ENCODE measurements around the gene SLC16A3. TPM values are rescaled to one million over a fixed set of nuclear protein-coding genes. Genes with fewer than 3 reads are reported as not detected.
A peak's percentile ranks its signal among the peaks of the same experiment; 100 is the strongest.

SLC16A3 gene
- total RNA-seq, 4 donors from 2014 or later, result 42.1 to 75.5 (median 44.2) TPM

GRCh38 chr17:82232876-82233785 is 4.3 kb downstream of the SLC16A3 start:
- H3K4me1 ChIP-seq, result peaks cover 88 to 92% of the 10 kb centered on the region in 2 donors
- H3K27ac ChIP-seq, result peak overlapping the region; percentile 73 to 90 (median 77)
- intact Hi-C loops (cut with DNase I), result no loop called here
- WGBS, 2 donors, result 57 to 61% methylated on average over 12 to 13 of the region's 21 CpGs
- no peak overlapping the region for H3K4me3 ChIP-seq (replicated peaks in 1 of 3)
- no peaks in the 10 kb centered on the region for H3K27me3 ChIP-seq
- DNase-seq, result peak; percentile 86 to 96
- H3K36me3 ChIP-seq, result no peaks in the 10 kb centered on the region
- TF ChIP-seq CTCF (IDR thresholded peaks at IDR 0.05), result no peak
- TF ChIP-seq POLR2A (IDR thresholded peaks at IDR 0.05), result peak in 1 of 2 donors; percentile 40
- H3K9me3 ChIP-seq, result no peaks in the 10 kb centered on the region

GRCh38 chr17:82234211-82235055 is 5.6 kb downstream of the SLC16A3 start:
- peaks cover 92 to 100% of the 10 kb centered on the region in 2 donors for H3K4me1 ChIP-seq
- WGBS, 2 donors, result 33 to 52% methylated on average over 15 to 22 of the region's 26 CpGs
- H3K9me3 ChIP-seq, result no peaks in the 10 kb centered on the region
- intact Hi-C loops (cut with DNase I), result loop anchor here (5.0 kb wide), 1 partner anchor 88 kb away; no protein-coding TSS in a partner anchor
- no peak overlapping the region for H3K4me3 ChIP-seq (replicated peaks in 1 of 3)
- no peaks in the 10 kb centered on the region for H3K27me3 ChIP-seq
- peak overlapping the region; percentile 70 to 88 (median 77) for H3K27ac ChIP-seq
- peak in 1 of 2 donors; percentile 8 for TF ChIP-seq POLR2A (IDR thresholded peaks at IDR 0.05)
- no peak for TF ChIP-seq CTCF (IDR thresholded peaks at IDR 0.05)
- no peaks in the 10 kb centered on the region for H3K36me3 ChIP-seq
- DNase-seq, result peak; percentile 75 to 77

GRCh38 chr17:82235056-82235774 is 6.4 kb downstream of the SLC16A3 start:
- no peak overlapping the region for H3K4me3 ChIP-seq (replicated peaks in 1 of 3)
- H3K36me3 ChIP-seq, result peaks cover 0 to 5% of the 10 kb centered on the region in 2 donors
- H3K9me3 ChIP-seq, result no peaks in the 10 kb centered on the region
- intact Hi-C loops (cut with DNase I), result loop anchor here (5.0 kb wide), 1 partner anchor 87 kb away; no protein-coding TSS in a partner anchor
- no peak for DNase-seq
- 58 to 70% methylated on average over 7 to 8 of the region's 19 CpGs for WGBS, 2 donors
- peaks cover 94 to 100% of the 10 kb centered on the region in 2 donors for H3K4me1 ChIP-seq
- no peak for TF ChIP-seq CTCF (IDR thresholded peaks at IDR 0.05)
- no peak for TF ChIP-seq POLR2A (IDR thresholded peaks at IDR 0.05)
- H3K27me3 ChIP-seq, result no peaks in the 10 kb centered on the region
- peak overlapping the region; percentile 70 to 88 (median 77) for H3K27ac ChIP-seq

GRCh38 chr17:82235775-82236141 is 6.9 kb downstream of the SLC16A3 start:
- intact Hi-C loops (cut with DNase I), result loop anchor here (5.0 kb wide), 1 partner anchor 87 kb away; no protein-coding TSS in a partner anchor
- H3K4me3 ChIP-seq (replicated peaks in 1 of 3), result no peak overlapping the region
- no peaks in the 10 kb centered on the region for H3K9me3 ChIP-seq
- H3K36me3 ChIP-seq, result peaks cover 0 to 5% of the 10 kb centered on the region in 2 donors
- H3K27ac ChIP-seq, result peak overlapping the region; percentile 70 to 88 (median 77)
- H3K27me3 ChIP-seq, result no peaks in the 10 kb centered on the region
- 53 to 62% methylated on average over 4 to 14 of the region's 15 CpGs for WGBS, 2 donors
- peak; percentile 91 for DNase-seq
- TF ChIP-seq POLR2A (IDR thresholded peaks at IDR 0.05) (peak in 1 of 2 donors; percentile 58), CTCF (IDR thresholded peaks at IDR 0.05) (no peak)
- peaks cover 94 to 100% of the 10 kb centered on the region in 2 donors for H3K4me1 ChIP-seq
